GM19467 (cell line): ENCODE data around the gene ZNF236.

Experiments
- ATAC-seq: cut with Tn5 transposase; IDR thresholded peaks from one replicate; pipeline ENCODE4 v1.9.1; 2021; ENCODE audit warnings: mild to moderate bottlenecking, moderate library complexity; ENCODE audit not compliant: unreplicated experiment

The ZNF236 gene

GRCh38 chr18:76967721-76968472 lies 145.5 kb downstream of the ZNF236 start:
- no peak for ATAC-seq

DNA sequence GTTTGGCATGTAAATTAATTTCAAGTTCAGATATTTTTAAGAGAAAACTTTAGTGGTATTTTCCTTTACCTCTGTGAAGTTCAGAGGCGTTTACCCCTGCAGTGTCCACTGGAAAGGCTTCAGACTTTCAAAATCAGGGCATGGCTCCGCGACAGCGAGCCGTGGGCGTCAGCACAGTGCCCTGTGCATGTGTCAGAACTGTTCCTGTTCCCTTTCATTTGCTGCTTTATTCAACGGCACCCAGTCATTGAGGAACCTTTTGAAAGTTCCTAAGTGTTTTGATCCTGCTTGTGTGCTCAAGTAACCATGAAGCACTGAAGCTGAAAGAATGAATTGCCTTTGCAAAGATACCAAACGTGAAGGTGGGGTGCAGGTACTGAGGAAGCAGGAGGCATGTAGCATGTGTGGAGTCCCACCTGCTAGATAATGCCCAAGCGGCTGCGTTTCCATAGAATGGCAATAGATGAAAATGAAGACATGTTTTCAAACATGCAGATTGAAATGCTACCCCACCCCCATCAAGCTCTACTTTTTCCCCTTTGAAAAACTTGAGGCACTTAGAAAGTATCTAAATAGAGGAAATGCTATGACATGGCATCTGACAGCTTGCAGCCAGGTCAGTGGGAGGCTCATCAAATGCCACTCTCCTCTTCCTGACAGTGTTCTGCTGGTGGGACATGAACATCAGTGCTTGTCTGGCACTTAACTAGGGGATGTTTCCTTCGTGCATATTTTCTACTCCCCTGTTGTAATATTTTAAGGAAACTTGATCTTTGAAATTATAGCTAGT lies 148.6 kb downstream of the ZNF236 start:
- ATAC-seq: no peak

GRCh38 chr18:76972241-76972640 lies 149.9 kb downstream of the ZNF236 start:
- no peak for ATAC-seq

- ATAC-seq: no peak
These were observed 150.6 kb downstream of the ZNF236 start for GRCh38 chr18:76972846-76973519.

DNA sequence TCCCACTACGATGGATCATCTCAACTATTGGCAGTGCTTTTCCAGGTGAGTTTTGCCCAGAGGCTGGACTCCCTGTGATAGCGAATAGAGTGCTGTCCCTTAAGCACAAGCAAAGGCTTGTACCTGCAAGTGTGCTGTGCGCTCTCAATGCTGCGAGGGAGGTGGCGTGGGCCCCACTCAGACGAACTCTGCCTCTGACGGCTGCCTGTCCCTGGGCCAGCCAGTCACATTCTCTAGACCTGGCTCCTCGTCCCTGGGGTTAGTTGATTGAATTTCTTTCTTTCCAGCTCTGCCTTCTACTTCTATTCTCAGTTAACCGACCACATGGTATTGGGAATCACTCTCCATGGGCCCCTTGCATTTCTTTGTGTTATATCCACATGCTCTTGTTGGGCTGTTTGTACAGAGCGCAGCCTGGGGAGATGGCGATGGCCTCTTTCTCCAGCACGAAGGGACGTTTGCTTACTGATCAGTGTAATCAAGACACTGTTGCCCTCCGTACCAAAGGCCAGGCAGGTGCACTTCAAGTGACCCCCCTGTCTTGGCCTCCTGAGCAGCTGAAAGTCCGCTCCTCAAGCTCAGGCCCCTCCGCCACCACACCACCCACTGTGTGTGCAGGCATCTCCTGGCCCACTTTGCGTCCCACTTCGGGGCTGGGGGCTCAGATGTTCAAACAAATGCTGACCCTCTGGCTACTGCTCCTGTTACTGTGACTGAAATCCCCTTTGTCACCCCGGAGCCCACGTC lies 151.3 kb downstream of the ZNF236 start:
- ATAC-seq: no peak

DNA sequence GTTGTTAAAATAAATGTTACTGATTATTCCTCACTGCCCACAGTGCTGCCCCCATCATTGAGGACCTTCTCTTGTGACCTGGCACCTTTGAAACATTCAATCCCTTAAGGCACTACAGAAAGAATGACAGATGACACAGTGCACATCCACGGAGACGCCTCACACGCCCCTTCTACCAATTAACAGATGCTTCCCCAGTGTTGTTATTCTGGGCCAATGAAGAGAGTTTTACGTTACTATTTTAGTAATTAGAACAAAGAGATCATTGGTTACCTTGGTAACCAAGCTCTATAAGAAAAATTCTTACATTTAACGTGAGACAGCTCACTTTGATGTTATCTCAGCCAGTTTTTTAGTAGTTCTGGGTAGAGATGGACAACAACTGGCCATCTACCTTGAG lies 152.0 kb downstream of the ZNF236 start:
- ATAC-seq: no peak

DNA sequence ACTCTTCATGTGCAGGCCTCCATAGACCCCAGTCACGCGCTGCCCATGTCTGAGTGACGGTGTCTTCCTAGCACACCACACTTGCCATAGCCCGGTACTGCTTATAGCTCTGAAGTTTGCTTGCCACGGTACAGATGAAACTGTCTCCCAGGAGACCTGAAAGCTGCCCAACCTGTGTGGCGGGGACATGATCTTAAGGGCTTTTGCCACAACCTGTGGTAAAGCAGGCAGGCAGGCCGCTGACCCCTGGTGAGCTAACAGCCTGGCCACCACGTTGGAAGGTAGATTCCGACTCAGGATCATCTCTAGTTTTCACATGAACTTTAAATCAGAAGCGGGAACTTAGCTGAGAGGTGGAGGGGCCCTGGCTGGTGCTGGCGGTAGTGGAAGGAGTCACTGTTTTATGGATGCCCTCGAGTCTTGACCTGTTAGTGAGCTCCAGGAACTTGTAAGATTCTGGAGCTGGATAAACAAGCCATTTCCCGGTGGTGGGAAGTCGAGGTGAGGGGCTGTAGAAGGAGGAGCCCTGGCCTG lies 153.3 kb downstream of the ZNF236 start:
- no peak for ATAC-seq

- ATAC-seq: no peak
These were observed 154.8 kb downstream of the ZNF236 start for GRCh38 chr18:76977108-76977621.

DNA sequence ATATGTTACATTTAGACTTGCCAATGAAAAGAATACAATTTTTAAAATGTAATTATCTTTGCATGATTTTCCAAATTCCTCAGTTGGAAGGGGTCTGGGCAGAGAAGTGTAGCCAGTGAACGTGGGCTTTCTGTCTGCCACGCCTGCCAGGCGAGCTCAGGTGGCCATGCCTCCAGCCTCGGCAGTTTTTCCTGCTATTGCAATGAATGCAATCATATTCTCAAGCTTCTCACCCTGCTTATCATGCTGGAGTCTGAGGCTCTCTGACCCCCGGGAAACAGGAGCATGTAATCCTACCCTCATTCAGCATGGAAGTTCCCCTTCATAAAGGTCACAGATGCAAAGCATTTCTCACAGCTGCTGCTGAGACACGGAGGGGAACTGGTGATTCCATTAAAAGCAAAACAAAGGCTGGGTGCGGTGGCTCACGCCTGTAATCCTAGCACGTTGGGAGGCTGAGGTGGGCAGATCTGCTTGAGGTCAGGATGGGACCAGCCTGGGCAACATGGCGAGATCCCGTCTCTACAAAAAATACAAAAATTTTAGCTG lies 155.4 kb downstream of the ZNF236 start:
- ATAC-seq: no peak

- ATAC-seq: no peak
These were observed 156.3 kb downstream of the ZNF236 start for GRCh38 chr18:76978616-76979015.

DNA sequence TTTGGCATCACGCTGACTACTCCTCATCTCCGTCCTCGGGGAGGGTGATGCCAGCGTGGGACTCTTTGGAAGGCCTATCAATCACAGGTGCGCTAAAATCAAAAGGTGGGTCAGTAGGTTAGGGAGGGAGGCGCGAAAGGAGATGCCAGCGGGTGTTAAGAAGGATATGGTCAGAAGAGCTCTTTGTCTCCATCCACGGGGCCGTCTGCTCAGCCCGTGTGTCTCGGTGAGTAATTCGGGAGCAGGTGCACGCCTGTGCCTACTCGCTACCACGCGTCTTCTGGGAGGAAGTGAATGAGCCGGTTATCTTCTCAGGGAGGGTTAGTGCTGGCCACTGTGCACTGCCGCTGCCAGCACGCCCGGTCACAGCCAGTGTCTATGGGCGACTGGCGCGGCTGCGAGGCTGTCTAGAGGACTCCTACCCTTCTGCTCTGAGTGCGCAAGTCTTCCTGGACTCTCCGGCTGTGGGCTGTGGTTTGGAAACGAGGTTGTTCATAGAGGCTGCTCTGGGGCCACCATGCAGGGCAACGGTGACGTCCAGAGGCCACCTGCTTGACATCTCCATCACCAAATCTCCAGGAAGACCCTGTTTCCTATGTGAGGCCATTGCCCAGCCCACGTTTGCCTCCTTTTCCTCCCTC lies 156.9 kb downstream of the ZNF236 start:
- no peak for ATAC-seq

DNA sequence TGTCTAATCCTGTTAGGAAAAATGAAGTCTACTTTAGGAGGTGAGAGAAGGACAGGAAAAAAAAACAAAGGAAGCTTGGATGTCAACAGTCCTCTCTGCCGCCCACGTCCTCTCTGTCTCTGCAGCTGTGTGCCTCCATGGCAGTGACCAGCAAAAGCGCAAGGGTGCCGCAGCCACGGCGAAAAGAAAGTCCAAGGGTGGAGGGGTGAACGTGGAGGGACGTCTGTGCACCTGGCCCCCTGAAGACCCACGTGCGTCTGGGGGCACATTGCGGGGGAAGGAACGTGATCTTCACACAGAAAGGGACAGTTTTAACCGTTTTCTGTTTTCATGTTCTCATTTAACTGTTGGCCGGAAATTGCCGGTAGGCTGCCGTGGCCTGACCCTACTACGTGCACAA lies 157.5 kb downstream of the ZNF236 start:
- ATAC-seq: no peak

DNA sequence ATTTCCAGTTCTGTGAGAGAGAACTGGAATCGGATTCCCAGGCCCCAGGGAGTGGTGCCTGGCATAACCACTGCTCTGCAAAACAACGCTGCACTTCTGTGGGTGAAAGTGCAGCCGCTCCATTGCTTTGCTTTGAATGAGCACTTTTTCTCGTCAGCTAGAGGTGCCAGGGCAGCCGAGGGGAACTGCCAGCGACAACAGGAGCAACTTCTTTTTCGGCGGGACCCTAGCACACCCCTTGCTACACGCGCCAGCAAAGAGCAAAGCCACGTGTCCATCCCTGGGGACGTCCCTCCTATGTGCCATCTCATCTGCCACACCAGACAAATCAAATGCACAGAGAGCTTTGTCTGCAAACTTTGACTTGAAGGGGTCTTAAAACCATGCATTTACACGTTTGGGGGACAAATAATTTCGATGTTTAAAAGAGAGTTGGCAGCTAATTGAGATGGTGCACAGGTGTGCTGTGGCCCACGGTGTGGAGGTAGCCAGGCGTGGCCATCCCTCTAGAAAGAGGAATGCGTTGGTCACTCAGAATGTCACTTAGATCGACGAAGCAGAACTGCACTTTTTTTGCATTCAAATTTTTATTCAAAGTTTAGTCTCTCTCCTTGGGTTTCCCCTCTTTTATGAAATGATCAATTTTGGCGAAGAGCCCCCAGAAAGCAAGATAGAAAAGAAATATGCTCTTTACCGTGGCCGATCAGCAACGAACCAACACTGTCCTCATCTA lies 158.5 kb downstream of the ZNF236 start:
- ATAC-seq: peak; percentile 29

DNA sequence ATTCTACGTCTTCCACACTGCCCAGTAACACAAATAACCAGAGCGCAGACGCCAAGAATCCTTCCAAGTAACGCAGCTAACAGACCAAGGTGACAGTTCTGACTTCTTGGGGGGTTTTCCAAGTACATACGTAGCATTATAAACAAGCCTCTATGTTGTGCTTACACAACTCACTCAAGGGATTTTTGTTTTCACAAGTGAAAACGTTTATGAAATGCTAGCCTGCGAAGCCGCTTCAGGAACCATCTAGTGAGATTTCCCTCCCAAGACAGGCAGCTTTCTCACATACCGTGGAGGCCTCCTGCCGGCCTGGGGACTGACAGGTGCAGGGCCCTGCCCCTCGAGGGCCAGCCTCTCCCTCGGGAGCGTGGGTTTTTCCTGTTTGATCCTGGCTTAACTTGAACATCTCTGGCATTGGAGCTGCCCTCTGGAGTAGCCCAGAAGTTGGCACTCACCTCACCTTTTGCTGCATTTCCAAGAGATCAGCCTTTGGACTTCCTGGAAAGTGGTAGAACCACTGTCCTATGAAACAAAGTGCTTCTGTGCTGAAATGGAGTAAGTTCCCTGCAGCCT lies 159.1 kb downstream of the ZNF236 start:
- ATAC-seq: peak; percentile 30

DNA sequence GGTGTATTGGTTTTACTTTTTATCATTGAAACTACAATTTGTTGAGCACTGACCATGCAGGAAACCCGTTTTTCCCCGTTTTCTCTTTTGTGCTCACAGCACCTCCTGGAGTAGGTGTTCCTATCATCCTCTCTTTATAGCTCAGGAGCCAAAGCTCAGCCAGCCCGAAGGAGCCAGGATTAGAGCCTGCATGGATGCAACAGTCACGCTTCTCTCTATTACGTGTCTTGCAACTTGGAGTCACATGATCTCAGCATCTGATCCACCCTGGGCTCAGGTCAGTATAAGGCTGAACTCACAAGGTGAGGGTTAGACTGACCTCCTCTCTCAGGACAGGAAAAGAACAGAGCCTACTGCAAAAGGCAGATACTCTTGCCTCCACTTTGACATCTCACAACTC lies 159.7 kb downstream of the ZNF236 start:
- ATAC-seq: no peak

- peak; percentile 74 for ATAC-seq
These were observed 160.7 kb downstream of the ZNF236 start for GRCh38 chr18:76982841-76983583.

DNA sequence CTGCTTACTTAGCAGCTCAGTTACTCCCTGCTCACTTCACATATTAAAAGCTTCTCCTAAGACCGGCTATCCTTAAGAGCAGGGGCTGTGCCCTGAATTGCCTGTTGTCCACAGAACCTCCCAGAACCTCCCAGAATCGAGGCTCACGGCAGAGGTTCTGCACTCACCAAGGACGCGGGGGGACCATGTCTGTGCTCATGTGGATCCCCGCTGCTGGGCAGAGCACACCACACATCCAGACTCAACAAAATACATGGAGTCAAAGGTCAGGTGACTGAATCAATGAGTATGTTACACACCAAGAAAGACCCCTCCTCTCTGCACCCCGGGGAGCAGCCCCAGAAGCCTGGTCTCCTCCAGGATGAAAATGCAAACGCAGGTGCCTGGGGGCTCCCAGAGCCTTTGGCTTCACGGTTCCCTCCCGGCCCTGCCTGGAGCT lies 161.3 kb downstream of the ZNF236 start:
- peak; percentile 3 for ATAC-seq
